ENCODE results near the gene BCL11B.

BCL11B gene

GRCh38 chr14:99286761-99287160 lies 14.8 kb upstream of the BCL11B start:
- no peak for DNase-seq

- no peak for DNase-seq
These were observed 12.4 kb upstream of the BCL11B start for GRCh38 chr14:99284254-99285004.

DNA sequence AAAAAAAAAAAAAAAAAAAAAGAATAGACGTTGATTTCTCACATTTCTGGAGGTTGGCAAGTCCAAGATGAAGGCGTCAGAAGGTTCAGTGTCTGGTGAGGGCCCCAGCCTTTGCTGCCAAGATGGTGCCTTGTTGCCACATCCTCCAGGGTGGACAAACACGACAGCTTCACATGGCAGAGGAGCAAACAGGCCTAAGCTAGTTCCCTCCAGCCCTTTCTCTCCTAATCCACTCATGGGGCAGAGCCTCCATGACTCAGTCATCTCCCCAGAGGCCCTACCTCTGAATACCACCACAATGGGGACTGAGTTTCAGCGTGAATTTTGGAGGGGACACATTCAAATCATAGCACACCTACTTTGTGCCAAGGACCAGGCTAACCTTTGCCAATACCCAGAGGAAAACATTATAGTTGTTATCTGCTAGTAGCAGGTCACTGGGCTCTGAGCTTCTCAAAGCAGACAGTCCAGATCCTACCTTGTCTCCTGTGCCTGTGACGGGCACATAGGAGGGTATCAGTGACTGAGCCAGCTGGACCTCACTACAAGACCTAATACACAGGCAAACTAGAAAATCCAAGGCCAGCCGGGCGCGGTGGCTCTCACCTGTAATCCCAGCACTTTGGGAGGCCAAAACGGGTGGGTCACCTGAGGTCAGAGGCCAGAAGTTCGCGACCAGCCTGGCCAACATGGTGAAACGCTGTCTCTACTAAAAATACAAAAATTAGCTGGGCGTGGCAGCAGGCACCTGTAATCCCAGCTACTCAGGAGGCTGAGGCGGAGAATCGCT lies 10.5 kb upstream of the BCL11B start:
- DNase-seq: no peak

- no peak for DNase-seq
These were observed 9.4 kb upstream of the BCL11B start for GRCh38 chr14:99281396-99281795.

DNA sequence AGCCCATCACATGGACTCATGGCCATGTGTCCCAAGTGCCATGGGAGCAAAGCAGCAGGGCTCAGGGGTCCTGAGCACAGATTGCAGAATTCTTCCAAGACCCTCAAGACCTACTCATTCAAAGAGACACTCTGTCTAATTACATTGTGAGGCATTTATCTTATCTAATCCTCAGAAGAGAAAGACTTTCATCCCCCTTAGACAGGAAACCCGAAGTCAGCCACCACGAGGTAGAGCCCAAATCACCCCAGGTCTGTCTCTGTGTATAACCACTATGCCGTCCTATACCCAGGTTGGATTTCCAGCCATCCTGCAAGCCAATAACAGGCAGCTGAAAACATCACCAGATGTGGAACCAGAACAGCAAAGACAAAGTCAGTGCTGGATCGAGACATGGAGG lies 8.9 kb upstream of the BCL11B start:
- DNase-seq: no peak

- no peak for DNase-seq
These were observed 8.2 kb upstream of the BCL11B start for GRCh38 chr14:99280066-99280731.

DNA sequence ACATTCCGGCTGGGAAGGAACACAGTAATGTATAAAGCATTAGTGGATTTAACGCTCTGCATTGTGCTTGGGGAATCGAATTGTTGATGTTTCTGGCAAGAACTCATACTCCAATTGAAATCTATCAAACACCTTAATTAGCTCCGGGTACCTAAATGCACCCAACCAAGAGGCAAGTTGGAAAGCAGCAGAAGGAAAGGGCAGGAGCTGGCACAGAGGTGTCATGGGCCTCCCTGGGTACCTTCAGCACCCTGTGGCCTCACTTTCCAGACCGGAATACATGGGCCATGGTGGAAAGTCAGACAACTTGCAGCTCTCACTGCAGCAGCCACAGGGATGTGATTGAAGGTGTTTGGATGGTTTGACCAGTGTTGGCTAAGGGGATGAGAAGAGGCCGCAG lies 6.8 kb upstream of the BCL11B start:
- no peak for DNase-seq

- no peak for DNase-seq
These were observed 5.5 kb upstream of the BCL11B start for GRCh38 chr14:99277530-99277929.

DNA sequence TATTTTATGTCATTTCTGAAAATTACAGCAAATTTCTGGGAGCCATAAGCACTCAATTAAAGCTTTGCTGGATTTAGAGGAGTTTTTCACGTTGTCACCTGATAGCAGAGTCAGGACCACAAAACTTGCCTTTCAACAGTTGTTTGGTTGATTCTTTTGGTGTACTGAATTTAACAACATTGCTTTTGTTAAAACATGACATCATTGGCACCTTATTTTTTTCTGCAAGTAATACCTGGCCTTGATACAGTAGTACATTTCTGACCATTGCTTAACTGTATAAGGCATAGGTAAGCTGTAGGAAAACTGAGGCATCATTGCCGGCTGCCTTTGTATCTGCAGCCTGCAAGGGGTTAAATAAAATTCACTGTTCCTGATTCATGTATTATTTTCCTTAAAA lies 4.5 kb upstream of the BCL11B start:
- DNase-seq: no peak

GRCh38 chr14:99275222-99275584 lies 3.2 kb upstream of the BCL11B start:
- no peak for DNase-seq

DNA sequence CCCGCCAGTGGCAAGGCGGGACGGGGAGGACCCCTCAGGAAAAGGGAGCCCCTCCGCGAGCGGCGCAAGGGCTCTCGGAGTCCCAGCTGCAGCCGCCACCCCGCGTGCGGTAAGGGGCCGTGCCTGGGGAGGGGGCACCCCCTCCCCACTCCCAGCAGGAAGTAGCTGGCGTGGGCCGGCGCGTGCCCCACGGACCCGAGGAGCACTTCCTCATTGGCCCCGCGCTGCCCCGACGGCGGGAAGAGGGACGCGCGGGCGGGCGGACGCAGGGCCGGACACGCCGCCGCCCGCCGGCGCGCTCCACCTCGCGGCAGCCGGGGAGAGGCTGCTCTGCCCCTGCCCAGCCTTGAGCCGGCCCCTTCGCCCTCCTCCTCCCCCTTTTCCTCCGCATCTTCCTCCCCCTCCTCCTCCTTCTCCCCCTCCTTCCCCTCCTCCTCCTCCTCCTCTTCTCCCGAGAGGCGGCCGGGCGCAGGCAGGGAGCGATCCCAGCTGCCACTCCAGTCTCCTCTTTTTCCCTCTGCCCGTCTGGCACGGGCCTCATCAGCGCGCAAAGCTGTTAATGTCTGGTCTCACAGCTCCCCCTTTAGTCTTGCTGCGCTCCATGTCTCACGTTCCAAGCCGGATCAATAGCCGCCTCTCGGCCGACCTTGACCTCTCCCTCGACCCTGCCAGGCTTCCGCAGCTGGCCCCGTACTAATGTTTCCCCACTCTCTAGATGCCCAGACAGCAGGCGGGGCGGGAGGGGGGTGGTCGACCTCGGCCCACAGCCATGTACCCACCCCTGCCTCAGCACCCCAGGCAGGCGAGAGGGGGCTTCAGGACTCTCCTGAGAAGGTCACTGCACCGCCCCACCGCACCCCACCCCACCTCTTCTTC lies 2.6 kb upstream of the BCL11B start:
- peak; percentile 84 for DNase-seq

GRCh38 chr14:99273766-99274345 lies 1.9 kb upstream of the BCL11B start:
- DNase-seq: no peak

GRCh38 chr14:99272899-99273765 lies 1.1 kb upstream of the BCL11B start:
- DNase-seq: no peak

DNA sequence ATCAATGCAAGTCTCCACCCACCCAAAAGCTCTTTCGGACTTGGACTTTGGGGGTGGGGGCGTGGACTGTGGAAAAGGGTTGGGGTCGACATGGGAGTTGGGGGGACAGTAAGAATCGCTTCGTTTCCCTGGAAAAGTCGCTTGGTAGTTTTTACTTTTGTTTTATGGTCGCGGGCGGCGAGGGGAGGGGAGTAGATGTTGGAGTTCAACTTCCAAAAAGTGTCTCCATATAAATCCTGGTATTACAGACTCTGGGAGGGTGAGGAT lies 568 bp upstream of the BCL11B start:
- no peak for DNase-seq

- DNase-seq: peak; percentile 23
These were observed 616 bp downstream of the BCL11B start for GRCh38 chr14:99271221-99271941.

GRCh38 chr14:99270458-99271220 lies 1.4 kb downstream of the BCL11B start:
- DNase-seq: no peak

- DNase-seq: no peak
These were observed 2.9 kb downstream of the BCL11B start for GRCh38 chr14:99268810-99269707.

DNA sequence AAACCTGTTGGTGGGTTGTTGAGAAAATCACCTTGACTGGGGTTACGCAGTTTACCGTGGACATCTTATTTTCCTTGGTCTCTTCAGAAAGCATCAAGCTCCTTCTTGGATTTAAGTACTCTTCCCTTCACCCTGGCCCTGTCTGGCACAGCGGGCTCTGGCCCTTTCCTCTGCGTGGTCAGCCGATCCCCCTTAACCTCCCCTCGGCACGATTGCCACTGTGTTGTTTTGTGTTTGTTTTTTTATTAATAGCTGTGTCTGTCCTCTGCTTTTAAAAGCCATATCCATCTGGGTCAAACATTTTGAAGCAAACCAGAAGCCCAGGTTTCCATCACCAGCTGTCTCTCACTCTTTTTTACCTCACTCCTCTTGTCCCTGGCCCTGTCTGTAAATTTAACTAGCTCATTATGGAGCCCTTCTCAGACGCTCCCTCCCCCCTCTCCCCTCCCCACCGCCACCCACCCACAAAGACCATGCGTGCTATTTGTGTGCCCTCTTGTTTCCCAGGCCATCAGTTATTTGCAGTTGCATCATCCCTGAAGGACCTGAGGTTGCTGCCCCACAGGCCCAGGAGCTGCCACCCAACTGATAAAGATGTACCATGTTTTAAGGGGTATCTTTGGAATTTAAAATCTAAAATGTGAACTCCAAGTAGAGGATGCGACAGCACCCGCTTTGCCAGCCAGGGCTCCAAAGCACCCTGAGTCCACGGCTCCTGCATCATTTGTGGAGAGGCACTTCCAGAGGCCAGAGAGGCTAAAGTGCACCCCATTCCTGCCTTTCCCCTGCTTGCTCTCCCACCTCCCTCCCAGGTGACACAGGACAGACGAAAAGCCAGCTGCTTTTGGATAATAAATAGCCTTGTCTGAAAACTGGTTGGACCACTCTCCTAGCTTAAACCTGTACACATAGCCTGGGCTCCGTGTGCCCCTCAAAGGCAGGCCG lies 3.9 kb downstream of the BCL11B start:
- DNase-seq: no peak
